ENCODE measurements around the gene CST6. TPM values are rescaled to one million over a fixed set of nuclear protein-coding genes. Genes with fewer than 3 reads are reported as not detected.

CST6 gene
- total RNA-seq, 1 donor from 2014 or later = not detected

- peaks cover 8% of the 10 kb centered on the region for H3K4me1 Mint-ChIP-seq
- peaks cover 3% of the 10 kb centered on the region for H3F3A ChIP-seq (ENCODE audit: low read depth)
- no peaks in the 10 kb centered on the region for H3K9me3 Mint-ChIP-seq
- no peak overlapping the region for H3K9ac ChIP-seq
- H3K27ac ChIP-seq = no peak overlapping the region
- peaks cover 14% of the 10 kb centered on the region for H3K27me3 Mint-ChIP-seq (ENCODE audit: insufficient read depth, low read depth)
- no peak for DNase-seq (ENCODE audit: low spot score)
- no peaks in the 10 kb centered on the region for H3K9me3 ChIP-seq (ENCODE audit: low read depth)
- no peak for TF ChIP-seq CTCF (IDR thresholded peaks at IDR 0.05)
- no peak for TF ChIP-seq EZH2 (IDR thresholded peaks at IDR 0.05)
- TF ChIP-seq EZH2phosphoT487 (IDR thresholded peaks at IDR 0.05) = no peak
- H3K27me3 ChIP-seq = peaks cover 36% of the 10 kb centered on the region
- no peaks in the 10 kb centered on the region for H3K79me2 ChIP-seq (ENCODE audit: low read depth)
- H3K4me2 ChIP-seq = peak overlapping the region; percentile 24
- H3K4me1 ChIP-seq = peaks cover 8% of the 10 kb centered on the region
- no peak overlapping the region for H2AFZ ChIP-seq (replicated peaks)
- no peaks in the 10 kb centered on the region for H3K36me3 ChIP-seq
- H3K4me3 ChIP-seq = no peak overlapping the region
- H3K27ac Mint-ChIP-seq = no peak overlapping the region
- H3K36me3 Mint-ChIP-seq = no peaks in the 10 kb centered on the region
- no peaks in the 10 kb centered on the region for H4K20me1 ChIP-seq (ENCODE audit: low read depth)
- no peak overlapping the region for H3K4me3 Mint-ChIP-seq
Measured at GRCh38 chr11:66011239-66011784, 496 bp upstream of the CST6 start.

GRCh38 chr11:66012371-66012945 lies 650 bp downstream of the CST6 start:
- H3K4me2 ChIP-seq = no peak overlapping the region

GRCh38 chr11:66012946-66013761 lies 1.3 kb downstream of the CST6 start:
- no peak for DNase-seq (ENCODE audit: low spot score)
- H3K27me3 Mint-ChIP-seq (ENCODE audit: insufficient read depth, low read depth) = peaks cover 12% of the 10 kb centered on the region
- no peak overlapping the region for H3K27ac Mint-ChIP-seq
- peaks cover under 1% of the 10 kb centered on the region for H3K4me1 Mint-ChIP-seq
- no peaks in the 10 kb centered on the region for H3K9me3 Mint-ChIP-seq
- Histone ChIP-seq H3K9me3 (ENCODE audit: low read depth) (no peaks in the 10 kb centered on the region), H3K4me3 (no peak overlapping the region), H3K79me2 (ENCODE audit: low read depth) (no peaks in the 10 kb centered on the region), H3K27me3 (peaks cover 36% of the 10 kb centered on the region), H3K4me1 (no peaks in the 10 kb centered on the region), H4K20me1 (ENCODE audit: low read depth) (no peaks in the 10 kb centered on the region), H3K36me3 (no peaks in the 10 kb centered on the region), H3K9ac (no peak overlapping the region), H2AFZ (replicated peaks) (no peak overlapping the region), H3K27ac (no peak overlapping the region), H3F3A (ENCODE audit: low read depth) (no peaks in the 10 kb centered on the region), H3K4me2 (no peak overlapping the region)
- H3K4me3 Mint-ChIP-seq = no peak overlapping the region
- TF ChIP-seq EZH2phosphoT487 (IDR thresholded peaks at IDR 0.05) = no peak
- no peaks in the 10 kb centered on the region for H3K36me3 Mint-ChIP-seq

More at GRCh38 chr11:66012371-66012945, 650 bp downstream of the CST6 start:
- H3K9ac ChIP-seq = no peak overlapping the region
- H3K9me3 ChIP-seq (ENCODE audit: low read depth) = no peaks in the 10 kb centered on the region
- no peak overlapping the region for H3K27ac Mint-ChIP-seq
- H3K36me3 Mint-ChIP-seq = no peaks in the 10 kb centered on the region
- H3K36me3 ChIP-seq = no peaks in the 10 kb centered on the region
- no peak for DNase-seq (ENCODE audit: low spot score)
- no peaks in the 10 kb centered on the region for H3K79me2 ChIP-seq (ENCODE audit: low read depth)
- H3K27me3 ChIP-seq = peaks cover 36% of the 10 kb centered on the region
- H3K4me3 ChIP-seq = no peak overlapping the region
- H3K27me3 Mint-ChIP-seq (ENCODE audit: insufficient read depth, low read depth) = peaks cover 14% of the 10 kb centered on the region
- H3K4me1 Mint-ChIP-seq = peaks cover 4% of the 10 kb centered on the region
- H3K27ac ChIP-seq = no peak overlapping the region
- H3K4me1 ChIP-seq = peaks cover 3% of the 10 kb centered on the region
- no peak overlapping the region for H3K4me3 Mint-ChIP-seq
- H3F3A ChIP-seq (ENCODE audit: low read depth) = no peaks in the 10 kb centered on the region
- TF ChIP-seq EZH2 (IDR thresholded peaks at IDR 0.05) = no peak
- no peak for TF ChIP-seq CTCF (IDR thresholded peaks at IDR 0.05)
- TF ChIP-seq EZH2phosphoT487 (IDR thresholded peaks at IDR 0.05) = no peak
- H4K20me1 ChIP-seq (ENCODE audit: low read depth) = no peaks in the 10 kb centered on the region
- no peak overlapping the region for H2AFZ ChIP-seq (replicated peaks)
- no peaks in the 10 kb centered on the region for H3K9me3 Mint-ChIP-seq

DNA sequence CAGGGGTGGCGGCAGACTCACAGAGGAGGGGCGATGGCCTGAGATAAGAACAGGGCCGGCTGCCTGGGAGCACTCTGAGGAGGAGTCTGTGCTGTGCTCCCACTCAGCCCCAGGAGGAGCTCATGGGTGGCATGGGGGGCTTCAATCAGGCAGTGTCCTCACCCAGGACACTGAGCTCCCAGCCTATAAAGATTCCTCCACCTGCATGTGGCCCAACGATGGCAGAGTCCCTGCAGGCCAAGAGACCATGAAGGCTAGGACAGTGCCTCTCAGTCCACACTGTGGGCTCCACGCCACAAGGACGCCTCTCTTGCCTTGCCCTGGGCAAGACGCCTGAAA lies 1.9 kb downstream of the CST6 start:
- Histone ChIP-seq H2AFZ (replicated peaks) (no peak overlapping the region), H3K27ac (no peak overlapping the region), H3K36me3 (no peaks in the 10 kb centered on the region), H4K20me1 (ENCODE audit: low read depth) (no peaks in the 10 kb centered on the region), H3K79me2 (ENCODE audit: low read depth) (no peaks in the 10 kb centered on the region), H3K9me3 (ENCODE audit: low read depth) (no peaks in the 10 kb centered on the region), H3K4me1 (no peaks in the 10 kb centered on the region), H3K27me3 (peaks cover 36% of the 10 kb centered on the region), H3K4me2 (no peak overlapping the region), H3K9ac (no peak overlapping the region), H3F3A (ENCODE audit: low read depth) (no peaks in the 10 kb centered on the region), H3K4me3 (no peak overlapping the region)
- Mint-ChIP-seq H3K9me3 (no peaks in the 10 kb centered on the region), H3K27ac (no peak overlapping the region), H3K27me3 (ENCODE audit: insufficient read depth, low read depth) (peaks cover 11% of the 10 kb centered on the region), H3K4me3 (no peak overlapping the region), H3K4me1 (no peaks in the 10 kb centered on the region), H3K36me3 (no peaks in the 10 kb centered on the region)
- no peak for TF ChIP-seq EZH2 (IDR thresholded peaks at IDR 0.05)
- TF ChIP-seq EZH2phosphoT487 (IDR thresholded peaks at IDR 0.05) = no peak
- no peak for TF ChIP-seq CTCF (IDR thresholded peaks at IDR 0.05)
- no peak for DNase-seq (ENCODE audit: low spot score)

Data from neural progenitor cell (in vitro differentiated cells).